K562 (cell line): ENCODE measurements around the gene IFRD1. TPM values are rescaled to one million over a fixed set of nuclear protein-coding genes. Genes with fewer than 3 reads are reported as not detected.
A peak's percentile ranks its signal among the peaks of the same experiment; 100 is the strongest.

Experiments used
- ATAC-seq: fragments of 200-7000 bp; cut with Tn5 transposase; 3 replicates; pipeline ENCODE4 v1.9.1; 2020; ENCODE audit warnings: moderate library complexity
- BruUV-seq: library from RNA; stranded (reverse); fragments of 400-500 nt; replicated peaks from 2 replicates; lab custom pipeline; 2021; lab: Mats Ljungman, UMichigan
- CTCF ChIA-PET: fragments of 300-600 bp; formaldehyde crosslinking; extraction: SDS; loops from one replicate; lab custom pipeline; 2021; ENCODE audit warnings: low intra/inter-chr PET ratio; lab: Yijun Ruan, JAX
- POLR2A ChIA-PET: fragments of 300-600, 350-650 bp; sonication (Branson Sonifier 250); formaldehyde crosslinking; extraction: SDS; loops from one replicate; lab custom pipeline; 2021; ENCODE audit warnings: antibody characterized with exemption, inconsistent platforms; lab: Yijun Ruan, JAX
- DNase-seq, 4 experiments: peaks; one replicate each; pipeline versions ENCODE4 v3.0.0 to v3.0.0-alpha.2; 2011 to 2018; ENCODE audit warnings: low spot score in 3 of 4, mixed read lengths in 3 of 4; ENCODE audit errors: extremely low read depth in 1 of 4
- FAIRE-seq: peaks from 2 replicates; lab custom pipeline; 2011; peaks lifted over from hg19 to GRCh38; lab: Jason Lieb, UNC
- H2AFZ ChIP-seq: 2 replicates; pipeline ENCODE4 v1.6.0; 2011; ENCODE audit warnings: low read depth, low read length, control low read depth, inconsistent platforms
- H3K27ac ChIP-seq: fragments of 200-600 bp; 3 replicates; pipeline ENCODE4 v1.8.0; 2011; ENCODE audit warnings: low read depth, mild to moderate bottlenecking, control low read depth, inconsistent platforms, low read length, moderate library complexity, mixed read lengths; ENCODE audit errors: extremely low read depth
- H3K27me3 ChIP-seq, 2 experiments: fragments of 300-600 bp in 1 of 2; 2 replicates in 1 of 2; 3 replicates in 1 of 2; pipeline versions ENCODE4 v1.6.0 to v1.8.0; 2011; ENCODE audit warnings: inconsistent platforms in 2 of 2, low read length in 2 of 2, mild to moderate bottlenecking in 1 of 2, mixed read lengths in 1 of 2, moderate library complexity in 1 of 2; ENCODE audit not compliant: control insufficient read depth in 2 of 2, insufficient read depth in 2 of 2
- H3K36me3 ChIP-seq: fragments of 300-600 bp; 3 replicates; pipeline ENCODE4 v1.8.0; 2011; ENCODE audit warnings: mild to moderate bottlenecking, low read length, inconsistent platforms; ENCODE audit not compliant: control insufficient read depth, insufficient read depth
- H3K4me1 ChIP-seq, 2 experiments: fragments of 200-600 bp in 1 of 2; replicated peaks in 1 of 2; 2 replicates in 1 of 2; 3 replicates in 1 of 2; pipeline versions ENCODE4 v1.5.1 to v1.8.0; 2011; ENCODE audit warnings: inconsistent platforms in 2 of 2, low read length in 2 of 2, mild to moderate bottlenecking in 1 of 2, mixed read lengths in 1 of 2, moderate library complexity in 1 of 2; ENCODE audit not compliant: control insufficient read depth in 2 of 2, insufficient read depth in 2 of 2
- H3K4me2 ChIP-seq: 2 replicates; pipeline ENCODE4 v1.6.1; 2011; ENCODE audit warnings: low read length, control low read depth, inconsistent platforms, mixed read lengths; ENCODE audit not compliant: insufficient read depth
- H3K4me3 ChIP-seq: fragments of 200-600 bp; sonication (generic), shearing (Covaris generic); 2 replicates; pipeline ENCODE4 v1.5.1; 2016; ENCODE audit warnings: control low read depth, inconsistent platforms
- H3K79me2 ChIP-seq: fragments of 200-600 bp; 3 replicates; pipeline ENCODE4 v1.8.0; 2011; ENCODE audit warnings: low read length, inconsistent platforms; ENCODE audit not compliant: control insufficient read depth, insufficient read depth
- H3K9ac ChIP-seq, 2 experiments: 2 replicates each; pipeline versions ENCODE4 v1.6.0 to v1.6.1; 2011; ENCODE audit warnings: low read depth in 2 of 2, low read length in 2 of 2, control low read depth in 1 of 2, inconsistent platforms in 1 of 2, mild to moderate bottlenecking in 1 of 2, mixed read lengths in 1 of 2; ENCODE audit not compliant: insufficient read depth in 1 of 2
- H3K9me1 ChIP-seq: one replicate; pipeline ENCODE4 v1.6.0; 2011; ENCODE audit warnings: inconsistent platforms, mild to moderate bottlenecking, low read length, moderate library complexity; ENCODE audit not compliant: control insufficient read depth, insufficient read depth
- H3K9me3 ChIP-seq: replicated peaks from 2 replicates; pipeline ENCODE4 v1.5.1; 2011; ENCODE audit warnings: low read depth, low read length, inconsistent platforms; ENCODE audit not compliant: control insufficient read depth, insufficient read depth
- H4K20me1 ChIP-seq: replicated peaks from 2 replicates; pipeline ENCODE4 v1.6.1; 2011; ENCODE audit warnings: low read length, inconsistent platforms, mixed read lengths; ENCODE audit not compliant: control insufficient read depth, insufficient read depth
- CTCF ChIP-seq, 3 experiments: IDR thresholded peaks in 2 of 3; conservative IDR thresholded peaks in 1 of 3; 2 replicates each; pipeline ENCODE4 v1.5.1; 2011 to 2012; ENCODE audit warnings: low read length in 3 of 3, mild to moderate bottlenecking in 3 of 3, control low read depth in 2 of 3, improper control_type of control experiment in 1 of 3, inconsistent platforms in 1 of 3, low read depth in 1 of 3, mixed read lengths in 1 of 3, moderate library complexity in 1 of 3; ENCODE audit not compliant: insufficient read depth in 2 of 3
- E2F8 ChIP-seq: fragments of 450-650 bp; IDR thresholded peaks from 2 replicates; pipeline ENCODE4 v1.7.1; 2018; ENCODE audit warnings: mild to moderate bottlenecking, low read depth; ENCODE audit not compliant: partially characterized antibody
- NCOA1 ChIP-seq: fragments of 450-650 bp; IDR thresholded peaks from 2 replicates; pipeline ENCODE4 v1.6.1; 2016; ENCODE audit warnings: low read depth
- NFIC ChIP-seq: fragments of 450-650 bp; IDR thresholded peaks from 2 replicates; pipeline ENCODE4 v1.6.1; 2017; ENCODE audit warnings: mild to moderate bottlenecking, inconsistent platforms
- RAD21 ChIP-seq, 2 experiments: fragments of 250-450 bp in 1 of 2; fragments of 450-650 bp in 1 of 2; sonication (Bioruptor Pico) in 1 of 2; formaldehyde crosslinking in 1 of 2; IDR thresholded peaks in 1 of 2; conservative IDR thresholded peaks in 1 of 2; 2 replicates each; pipeline versions ENCODE4 v1.4.0 to v1.8.0; 2020 to 2022; ENCODE audit warnings: mild to moderate bottlenecking in 2 of 2, moderate library complexity in 1 of 2
- REST ChIP-seq, 2 experiments: fragments of 450-650 bp; formaldehyde crosslinking in 1 of 2; IDR thresholded peaks; 2 replicates each; pipeline versions ENCODE4 v1.4.0 to v1.6.1; 2014 to 2020; ENCODE audit warnings: mild to moderate bottlenecking in 2 of 2, borderline replicate concordance in 1 of 2, low read depth in 1 of 2
- ZC3H4 ChIP-seq: sonication (generic); formaldehyde crosslinking; IDR thresholded peaks from 2 replicates; pipeline ENCODE4 v1.9.0; 2021; ENCODE audit warnings: missing genetic modification reagents, borderline replicate concordance
- WGBS: fragments of 100-300 bp; shearing (Covaris generic); methylation state at CpG from one replicate; pipeline ENCODE4 v1.1.6; 2016; ENCODE audit warnings: low coverage, mixed read lengths; ENCODE audit not compliant: insufficient coverage; ENCODE audit errors: missing lambda C conversion rate; 5-methylcytosine and 5-hydroxymethylcytosine counted together
- in situ Hi-C: fragments of 300-500 bp; cut with MboI; formaldehyde crosslinking; loops from 4 replicates; pipeline ENCODE4 v1.15.0; 2018; ENCODE audit warnings: inconsistent platforms, mixed read lengths
- intact Hi-C: fragments of 100-400 bp; cut with micrococcal nuclease; formaldehyde crosslinking; loops from 2 replicates; pipeline ENCODE4 v1.14.2; 2022
- polyA plus RNA-seq, 8 experiments: library from polyadenylated mRNA; depleted of rRNA in 4 of 8; stranded (reverse) in 5 of 8; unstranded in 3 of 8; fragments of >200 nt; fragmentation: Nextera tagmentation in 2 of 8; fragmentation: Illumina TruSeq in 1 of 8; extraction: Ambion mirVana in 2 of 8; extraction: Trizol in 1 of 8; gene quantifications; 2 replicates each; pipeline versions ENCODE4 v1.2.1 to v1.2.3, GENCODE V29; 2011 to 2014; ENCODE audit warnings: inconsistent platforms in 1 of 8, missing spikeins in 1 of 8
- total RNA-seq, 7 experiments: library from RNA; depleted of rRNA in 6 of 7; stranded (reverse); fragments of >200 nt in 6 of 7; fragmentation: Illumina TruSeq in 2 of 7; extraction: Trizol in 2 of 7; gene quantifications; 2 replicates each; pipeline versions ENCODE4 v1.2.1 to v1.2.3, GENCODE V29; 2011 to 2021; ENCODE audit warnings: low replicate concordance in 1 of 7

IFRD1 gene
- total and polyA plus RNA-seq, 9 of the 15 experiments (the other 6 are each of a cell fraction or from before 2014, with no cell fraction given) = 27.6 to 81.8 (median 68.1) TPM

- Histone ChIP-seq H3K27me3 (peaks cover 10 to 14% of the 10 kb centered on the region in 2 experiments; a peak in 4 of 5 replicates), H3K9me3 (no peaks in the 10 kb centered on the region), H3K4me3 (no peak overlapping the region), H3K79me2 (no peaks in the 10 kb centered on the region), H3K4me2 (no peak overlapping the region), H3K9ac (no peak overlapping the region), H3K9me1 (no peaks in the 10 kb centered on the region), H4K20me1 (no peaks in the 10 kb centered on the region), H3K36me3 (no peaks in the 10 kb centered on the region), H3K4me1 (no peaks in the 10 kb centered on the region), H3K27ac (no peak overlapping the region), H2AFZ (no peak overlapping the region)
- 4% methylated on average over 7 of the region's 7 CpGs for whole genome bisulfite sequencing
- intact Hi-C loops = loop anchor here (10.0 kb wide), 1 partner anchor 206 kb away; the partner anchor contains the start of genes DOCK4 and ZNF277
- no peak for DNase-seq
- BruUV-seq = no TSS peak
- in situ Hi-C loops = no loop called here
- ChIA-PET POLR2A (no interaction called here), CTCF (interaction anchor here (0.6 to 1.5 kb wide), 3 partner anchors 648 to 670 kb away, joined by 3 to 8 read pairs (median 3); no protein-coding TSS in a partner anchor)
- no peak for FAIRE-seq
- peak; percentile 66; the same call in 2 of the 3 replicates for ATAC-seq
- no peak for TF ChIP-seq ZC3H4 (CRISPR knock-in tag)
- 0 out of 2 replicates have a peak, but pooled peaks have one; percentile 9 for TF ChIP-seq NFIC
- TF ChIP-seq CTCF (IDR thresholded peaks at IDR 0.05 in 2 of 3, conservative IDR thresholded peaks at IDR 0.05 in 1 of 3; ENCODE audit: insufficient read depth in 2 of 3, low read depth in 1 of 3, low read length in 3 of 3) = peak; percentile 42 to 62 (median 57); a peak in 5 of 6 replicates
- peak; percentile 74 for TF ChIP-seq RAD21 (CRISPR knock-in tag; conservative IDR thresholded peaks at IDR 0.05 in 1 of 2, IDR thresholded peaks at IDR 0.05 in 1 of 2)
- TF ChIP-seq NCOA1 = no peak
- peak; percentile 16; the same call in 1 of the 2 replicates for TF ChIP-seq REST (IDR thresholded peaks at IDR 0.05; ENCODE audit: borderline replicate concordance)
- no peak for TF ChIP-seq REST (CRISPR knock-in tag; IDR thresholded peaks at IDR 0.05; ENCODE audit: low read depth)
- no peak for TF ChIP-seq E2F8
These were observed 39.0 kb upstream of the IFRD1 start for GRCh38 chr7:112411186-112411795.
